ENCODE measurements around the gene FBXO2. TPM values are rescaled to one million over a fixed set of nuclear protein-coding genes. Genes with fewer than 3 reads are reported as not detected.

FBXO2 gene
- total and polyA plus RNA-seq, 9 of the 15 experiments (the other 6 are each of a cell fraction or from before 2014, with no cell fraction given) = 0.04 to 1.9 (median 0.27) TPM

GRCh38 chr1:11650331-11650991, 3.8 kb downstream of the FBXO2 start (continued):
- TF ChIP-seq PRDM10 (IDR thresholded peaks at IDR 0.05; ENCODE audit: partially characterized antibody) (peak; percentile 76), SLC30A9 (CRISPR knock-in tag; IDR thresholded peaks at IDR 0.05) (no peak), HNRNPUL1 (IDR thresholded peaks at IDR 0.05; ENCODE audit: low read length) (no peak), REST (IDR thresholded peaks at IDR 0.05; ENCODE audit: borderline replicate concordance) (peak; percentile 96), REST (CRISPR knock-in tag; IDR thresholded peaks at IDR 0.05; ENCODE audit: low read depth) (no peak), JUN (IDR thresholded peaks at IDR 0.05; ENCODE audit: borderline replicate concordance, low read depth, low read length) (peak; percentile 43; the same call in 1 of the 2 replicates), JUN (CRISPR knock-in tag; IDR thresholded peaks at IDR 0.05; ENCODE audit: borderline replicate concordance) (no peak), RFX7 (CRISPR knock-in tag; IDR thresholded peaks at IDR 0.05) (no peak)

All from K562 (cell line).